Astrocyte (in vitro differentiated cells and primary cell): ENCODE data around the gene GZMM. TPM values are rescaled to one million over a fixed set of nuclear protein-coding genes. Genes with fewer than 3 reads are reported as not detected.

Experiments
- DNase-seq: peaks from one replicate; pipeline ENCODE4 v3.0.0-alpha.2; 2010; ENCODE audit warnings: low read depth
- FAIRE-seq: peaks from 2 replicates; lab custom pipeline; 2011; peaks lifted over from hg19 to GRCh38; lab: Jason Lieb, UNC
- H2AFZ ChIP-seq: 2 replicates; pipeline ENCODE4 v1.6.0; 2012; ENCODE audit warnings: low read depth, low read length, inconsistent platforms
- H3K27ac ChIP-seq: 2 replicates; pipeline ENCODE4 v1.5.1; 2011; ENCODE audit warnings: low read depth, low read length, inconsistent platforms
- H3K27me3 ChIP-seq: 2 replicates; pipeline ENCODE4 v1.6.0; 2011; ENCODE audit warnings: low read length, inconsistent platforms; ENCODE audit not compliant: insufficient read depth
- H3K36me3 ChIP-seq: 2 replicates; pipeline ENCODE4 v1.5.1; 2011; ENCODE audit warnings: low read length, inconsistent platforms; ENCODE audit not compliant: insufficient read depth
- H3K4me1 ChIP-seq: 2 replicates; pipeline ENCODE4 v1.5.1; 2011; ENCODE audit warnings: low read length, inconsistent platforms; ENCODE audit not compliant: insufficient read depth
- H3K4me2 ChIP-seq: 2 replicates; pipeline ENCODE4 v1.6.0; 2012; ENCODE audit warnings: low read length, inconsistent platforms
- H3K4me3 ChIP-seq: 2 replicates; pipeline ENCODE4 v1.5.1; 2011; ENCODE audit warnings: low read depth, mild to moderate bottlenecking, low read length, inconsistent platforms; ENCODE audit not compliant: insufficient read depth
- H3K79me2 ChIP-seq: 2 replicates; pipeline ENCODE4 v1.6.0; 2012; ENCODE audit warnings: mild to moderate bottlenecking, low read length, inconsistent platforms; ENCODE audit not compliant: insufficient read depth
- H3K9ac ChIP-seq: 2 replicates; pipeline ENCODE4 v1.6.0; 2012; ENCODE audit warnings: mild to moderate bottlenecking, low read length, inconsistent platforms
- H3K9me3 ChIP-seq: 2 replicates; pipeline ENCODE4 v1.5.1; 2012; ENCODE audit warnings: low read depth, mild to moderate bottlenecking, low read length, inconsistent platforms; ENCODE audit not compliant: insufficient read depth
- H4K20me1 ChIP-seq: 2 replicates; pipeline ENCODE4 v1.6.0; 2012; ENCODE audit warnings: low read length, inconsistent platforms; ENCODE audit not compliant: insufficient read depth
- H3K27ac Mint-ChIP-seq: one replicate; pipeline ENCODE4 v1.8.0; 2021; ENCODE audit warnings: mild to moderate bottlenecking, mixed read lengths; ENCODE audit not compliant: unreplicated experiment
- H3K27me3 Mint-ChIP-seq: one replicate; pipeline ENCODE4 v1.8.0; 2021; ENCODE audit warnings: low read depth, mixed read lengths; ENCODE audit not compliant: unreplicated experiment
- H3K36me3 Mint-ChIP-seq: one replicate; pipeline ENCODE4 v1.8.0; 2021; ENCODE audit warnings: low read depth, mixed read lengths; ENCODE audit not compliant: unreplicated experiment
- H3K4me1 Mint-ChIP-seq: one replicate; pipeline ENCODE4 v1.8.0; 2021; ENCODE audit warnings: low read depth, mixed read lengths; ENCODE audit not compliant: unreplicated experiment
- H3K4me3 Mint-ChIP-seq: one replicate; pipeline ENCODE4 v1.8.0; 2021; ENCODE audit warnings: mild to moderate bottlenecking, moderate library complexity, mixed read lengths; ENCODE audit not compliant: unreplicated experiment
- H3K9me3 Mint-ChIP-seq: one replicate; pipeline ENCODE4 v1.8.0; 2021; ENCODE audit warnings: mild to moderate bottlenecking, mixed read lengths; ENCODE audit not compliant: unreplicated experiment
- CTCF ChIP-seq: IDR thresholded peaks from 2 replicates; pipeline ENCODE4 v1.5.1; 2011; ENCODE audit warnings: low read depth, mild to moderate bottlenecking, inconsistent platforms, low read length, moderate library complexity; ENCODE audit not compliant: insufficient read depth
- EZH2 ChIP-seq: IDR thresholded peaks from 2 replicates; pipeline ENCODE4 v1.6.1; 2012; ENCODE audit warnings: mild to moderate bottlenecking, low read length, inconsistent platforms; ENCODE audit not compliant: insufficient read depth
- total RNA-seq: library from RNA; stranded (reverse); gene quantifications from 2 replicates; pipeline ENCODE4 v1.2.1, GENCODE V29; 2021

The GZMM gene
- total RNA-seq, 1 donor from 2014 or later = 0.70 TPM

DNA sequence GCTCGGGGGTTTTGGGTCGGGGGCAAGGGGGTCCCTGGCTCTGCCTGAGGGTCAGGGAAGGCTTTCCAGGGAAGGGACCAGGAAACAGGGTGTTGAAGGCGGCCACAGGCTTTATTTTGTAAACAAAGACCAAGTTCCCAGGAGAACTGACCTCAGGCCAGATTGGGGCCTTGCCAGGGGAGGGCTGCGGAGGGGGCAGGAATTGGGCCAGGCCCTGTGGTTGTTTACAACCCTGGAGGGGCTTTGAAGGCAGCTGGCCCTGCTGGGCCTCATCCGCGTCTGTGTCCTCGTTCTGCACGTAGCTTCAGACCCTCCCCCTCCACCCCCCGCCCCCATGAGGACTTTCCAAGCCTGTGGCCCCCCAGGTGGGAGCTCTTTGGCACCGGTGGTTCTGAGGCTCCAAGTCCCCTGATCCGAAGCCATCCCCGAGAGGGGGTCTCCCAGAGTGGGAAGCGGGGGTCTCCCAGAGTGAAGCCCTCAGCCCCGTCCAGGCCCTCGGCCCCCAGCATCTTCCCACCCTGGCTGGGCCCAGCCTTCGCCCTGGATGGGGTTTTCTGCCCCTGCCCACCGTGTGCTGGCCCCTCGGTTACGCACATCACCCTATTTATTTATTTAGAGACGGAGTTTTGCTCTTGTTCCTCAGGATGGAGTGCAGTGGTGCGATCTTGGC lies 15.1 kb downstream of the GZMM start:
- DNase-seq (no peak), FAIRE-seq (no peak)
- Histone ChIP-seq H3K4me1 (no peaks in the 10 kb centered on the region), H4K20me1 (no peaks in the 10 kb centered on the region), H3K9me3 (no peaks in the 10 kb centered on the region), H3K36me3 (no peaks in the 10 kb centered on the region), H3K9ac (no peak overlapping the region), H3K27ac (no peak overlapping the region), H3K4me2 (no peak overlapping the region), H2AFZ (no peak overlapping the region), H3K4me3 (no peak overlapping the region), H3K27me3 (no peaks in the 10 kb centered on the region), H3K79me2 (no peaks in the 10 kb centered on the region)
- Mint-ChIP-seq H3K27me3 (no peaks in the 10 kb centered on the region), H3K4me1 (no peaks in the 10 kb centered on the region), H3K9me3 (peaks cover 3% of the 10 kb centered on the region), H3K4me3 (no peak overlapping the region), H3K36me3 (peaks cover 4% of the 10 kb centered on the region), H3K27ac (no peak overlapping the region)
- TF ChIP-seq EZH2 (no peak), CTCF (no peak)

DNA sequence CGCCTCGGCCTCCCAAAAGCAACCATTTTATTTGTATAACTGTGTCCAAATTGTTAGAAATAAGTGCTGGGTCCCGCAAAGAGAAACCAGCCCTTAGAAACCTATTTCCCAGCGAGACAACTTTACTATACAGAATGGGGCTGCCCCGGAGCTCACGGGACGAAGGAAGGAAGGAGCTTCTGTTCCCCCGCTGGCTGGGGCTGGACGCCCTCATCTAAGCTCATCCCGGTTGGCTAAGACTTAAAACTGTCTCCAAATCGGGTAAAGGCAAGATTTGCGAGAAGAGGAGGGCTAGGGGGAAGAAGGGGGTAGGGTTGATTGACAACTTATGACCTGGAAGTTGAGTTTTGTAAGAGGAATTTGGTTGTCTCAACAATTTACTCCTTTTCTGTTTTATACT lies 16.3 kb downstream of the GZMM start:
- Mint-ChIP-seq H3K4me3 (no peak overlapping the region), H3K36me3 (peaks cover 4% of the 10 kb centered on the region), H3K27ac (no peak overlapping the region), H3K4me1 (no peaks in the 10 kb centered on the region), H3K27me3 (no peaks in the 10 kb centered on the region), H3K9me3 (peaks cover 3% of the 10 kb centered on the region)
- DNase-seq (no peak), FAIRE-seq (no peak)
- no peak overlapping the region for H3K9ac ChIP-seq
- no peaks in the 10 kb centered on the region for H3K36me3 ChIP-seq
- H3K4me3 ChIP-seq = no peak overlapping the region
- H3K9me3 ChIP-seq = no peaks in the 10 kb centered on the region
- H3K27ac ChIP-seq = no peak overlapping the region
- TF ChIP-seq CTCF (no peak), EZH2 (no peak)
- no peaks in the 10 kb centered on the region for H4K20me1 ChIP-seq
- H3K27me3 ChIP-seq = no peaks in the 10 kb centered on the region
- no peaks in the 10 kb centered on the region for H3K4me1 ChIP-seq
- H3K79me2 ChIP-seq = no peaks in the 10 kb centered on the region
- no peak overlapping the region for H3K4me2 ChIP-seq
- no peak overlapping the region for H2AFZ ChIP-seq

DNA sequence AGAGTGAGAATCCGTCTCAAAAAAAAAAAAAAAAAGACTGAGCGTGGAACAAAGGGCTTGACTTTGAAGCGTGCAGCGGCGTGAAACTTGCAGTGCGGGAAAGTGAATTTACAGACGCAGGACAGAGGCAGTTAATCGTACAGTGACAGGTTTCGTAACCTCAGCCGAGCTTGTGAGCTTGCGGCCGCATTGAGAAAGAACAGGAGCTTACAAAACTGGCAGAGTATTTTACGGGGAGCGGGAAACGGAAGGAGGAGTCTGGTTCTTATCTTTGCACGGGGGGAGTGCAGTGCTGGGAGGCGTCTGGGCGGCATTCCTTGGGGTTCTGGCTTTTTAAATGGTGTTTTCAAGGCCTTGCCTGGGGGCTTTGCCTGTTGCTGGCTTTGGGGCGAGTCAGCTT lies 22.6 kb downstream of the GZMM start:
- DNase-seq (no peak), FAIRE-seq (no peak)
- H3K4me1 Mint-ChIP-seq = no peaks in the 10 kb centered on the region
- Histone ChIP-seq H3K4me3 (no peak overlapping the region), H3K4me2 (no peak overlapping the region), H3K9me3 (no peaks in the 10 kb centered on the region), H3K4me1 (peaks cover 6% of the 10 kb centered on the region), H3K27ac (no peak overlapping the region), H3K27me3 (no peaks in the 10 kb centered on the region), H3K79me2 (no peaks in the 10 kb centered on the region), H4K20me1 (no peaks in the 10 kb centered on the region), H3K36me3 (no peaks in the 10 kb centered on the region), H3K9ac (no peak overlapping the region), H2AFZ (no peak overlapping the region)
- H3K27ac Mint-ChIP-seq = no peak overlapping the region
- H3K36me3 Mint-ChIP-seq = peaks cover 4% of the 10 kb centered on the region
- H3K4me3 Mint-ChIP-seq = no peak overlapping the region
- TF ChIP-seq CTCF (no peak), EZH2 (no peak)
- no peaks in the 10 kb centered on the region for H3K27me3 Mint-ChIP-seq
- H3K9me3 Mint-ChIP-seq = peaks cover 6% of the 10 kb centered on the region
